Duodenal mucosa (tissue), 2 donors: ENCODE results near the gene FSIP1.

ENCODE experiments used
- H3K27ac ChIP-seq: one replicate; pipeline ENCODE4 v1.7.0; 2013; ENCODE audit warnings: low read depth, low read length
- H3K27me3 ChIP-seq, 2 donors: one replicate each; pipeline ENCODE4 v1.7.0; 2013; ENCODE audit warnings: low read length in 2 of 2, control low read depth in 1 of 2; ENCODE audit not compliant: insufficient read depth in 2 of 2, control insufficient read depth in 1 of 2
- H3K36me3 ChIP-seq, 2 donors: one replicate each; pipeline ENCODE4 v1.7.0; 2013; ENCODE audit warnings: low read length in 2 of 2, control low read depth in 1 of 2; ENCODE audit not compliant: insufficient read depth in 2 of 2, control insufficient read depth in 1 of 2
- H3K4me1 ChIP-seq, 2 donors: one replicate each; pipeline ENCODE4 v1.7.0; 2013; ENCODE audit warnings: low read length in 2 of 2, control low read depth in 1 of 2; ENCODE audit not compliant: insufficient read depth in 2 of 2, control insufficient read depth in 1 of 2
- H3K4me3 ChIP-seq, 2 donors: one replicate each; pipeline ENCODE4 v1.7.0; 2013; ENCODE audit warnings: low read length in 2 of 2, low read depth in 1 of 2
- H3K9ac ChIP-seq, 2 donors: one replicate each; pipeline ENCODE4 v1.7.0; 2013; ENCODE audit warnings: low read length in 2 of 2, low read depth in 1 of 2
- H3K9me3 ChIP-seq, 2 donors: one replicate each; pipeline ENCODE4 v1.7.0; 2013; ENCODE audit warnings: low read length in 2 of 2, control low read depth in 1 of 2; ENCODE audit not compliant: control insufficient read depth in 1 of 2

FSIP1 gene

DNA sequence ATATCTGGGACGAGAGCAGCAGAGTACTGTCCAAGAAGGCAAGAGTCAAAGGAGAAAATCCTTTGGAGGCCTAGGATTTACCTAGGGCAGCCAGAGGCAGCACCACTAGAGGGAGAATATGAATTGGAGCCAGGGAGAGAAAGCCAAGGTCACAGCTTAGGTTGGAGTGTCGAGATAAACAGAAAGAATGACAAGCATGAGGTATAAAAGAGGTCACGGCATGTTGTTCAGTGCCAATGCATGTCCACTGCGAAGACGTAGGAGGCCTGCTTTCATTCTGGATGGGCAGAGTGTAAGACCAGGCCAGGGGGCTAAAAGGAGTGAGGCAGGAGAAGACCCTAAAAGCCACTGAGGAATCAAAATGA lies 154.5 kb downstream of the FSIP1 start:
- Histone ChIP-seq H3K36me3 (no peaks in the 10 kb centered on the region), H3K27ac (no peak overlapping the region), H3K27me3 (no peaks in the 10 kb centered on the region), H3K4me3 (no peak overlapping the region), H3K9me3 (no peaks in the 10 kb centered on the region), H3K9ac (no peak overlapping the region), H3K4me1 (peaks cover 22 to 27% of the 10 kb centered on the region in 2 donors)

DNA sequence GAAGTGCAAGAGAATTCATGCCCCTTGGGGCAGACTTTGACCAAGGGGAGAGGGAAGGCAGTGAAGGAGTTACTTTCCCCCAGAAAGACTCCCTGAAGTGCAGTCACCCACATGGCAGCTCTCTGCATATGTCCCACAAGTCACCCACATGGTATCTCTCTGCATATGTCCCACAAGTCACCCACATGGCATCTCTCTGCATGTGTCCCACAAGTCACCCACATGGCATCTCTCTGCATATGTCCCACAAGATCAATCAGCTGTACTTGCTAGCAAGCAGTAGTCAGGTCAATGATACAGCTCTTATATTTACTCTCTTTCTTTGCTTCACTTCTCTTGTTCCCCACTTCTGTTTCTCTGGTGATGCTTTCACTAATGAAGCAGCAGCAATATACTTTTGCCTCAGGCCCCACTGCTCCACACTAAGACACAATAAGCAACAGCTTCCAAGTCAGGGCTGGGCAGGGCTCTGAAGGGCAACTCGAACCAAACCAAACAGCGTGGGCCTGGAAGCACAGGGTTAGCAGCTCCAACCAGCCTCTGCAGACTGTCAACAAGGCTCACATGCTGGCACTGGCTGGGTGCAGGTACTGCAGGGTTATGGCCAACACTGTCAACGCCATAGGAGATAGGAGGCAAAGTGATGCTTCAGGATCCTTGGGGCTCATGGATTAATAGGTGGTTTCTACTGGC lies 155.0 kb downstream of the FSIP1 start:
- Histone ChIP-seq H3K27ac (no peak overlapping the region), H3K27me3 (no peaks in the 10 kb centered on the region), H3K9ac (no peak overlapping the region), H3K4me1 (peaks cover 26 to 27% of the 10 kb centered on the region in 2 donors), H3K9me3 (no peaks in the 10 kb centered on the region), H3K36me3 (no peaks in the 10 kb centered on the region), H3K4me3 (no peak overlapping the region)

DNA sequence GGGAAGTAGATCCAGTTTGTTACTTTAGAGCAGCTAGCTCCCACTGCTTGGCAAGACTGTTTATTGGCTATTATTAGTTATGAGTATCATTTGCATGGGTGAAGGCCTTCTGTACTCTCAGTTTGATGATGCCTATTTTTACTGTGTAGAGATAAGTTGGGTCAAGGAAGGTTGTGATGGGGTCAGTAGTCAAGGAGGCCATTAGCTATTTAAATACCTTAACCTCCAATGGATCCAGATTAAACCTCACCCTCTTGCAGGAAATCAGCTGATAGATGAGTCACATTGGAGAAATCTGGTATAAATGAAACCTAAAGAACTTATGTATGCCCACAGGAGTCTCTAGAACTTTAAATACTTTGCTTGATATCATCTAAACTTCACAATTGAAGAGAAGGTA lies 156.8 kb downstream of the FSIP1 start:
- no peak overlapping the region for H3K9ac ChIP-seq
- H3K4me3 ChIP-seq = no peak overlapping the region
- H3K27me3 ChIP-seq = no peaks in the 10 kb centered on the region
- no peaks in the 10 kb centered on the region for H3K36me3 ChIP-seq
- no peak overlapping the region for H3K27ac ChIP-seq
- peaks cover 26 to 27% of the 10 kb centered on the region in 2 donors for H3K4me1 ChIP-seq
- H3K9me3 ChIP-seq = no peaks in the 10 kb centered on the region

DNA sequence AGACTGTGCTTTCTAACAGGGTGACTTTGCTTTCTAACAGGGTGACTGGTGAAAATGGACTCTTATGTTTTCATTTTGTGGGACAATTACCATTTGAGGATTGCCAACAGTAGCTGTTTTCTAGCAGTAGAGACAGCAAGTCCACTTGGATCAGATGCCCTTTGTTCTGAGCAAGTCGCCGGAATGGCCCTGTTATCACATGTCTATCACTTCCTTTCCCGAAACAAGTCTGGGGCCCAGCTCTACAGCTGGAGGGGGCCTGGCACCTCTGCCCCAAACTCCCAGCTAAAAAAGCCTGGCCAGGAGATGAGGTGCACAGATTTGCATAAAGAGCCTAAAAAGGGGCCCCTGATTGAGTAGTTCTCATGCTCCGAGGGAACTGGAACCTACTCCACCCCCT lies 157.2 kb downstream of the FSIP1 start:
- H3K4me3 ChIP-seq = no peak overlapping the region
- no peaks in the 10 kb centered on the region for H3K27me3 ChIP-seq
- H3K36me3 ChIP-seq = no peaks in the 10 kb centered on the region
- peaks cover 26 to 27% of the 10 kb centered on the region in 2 donors for H3K4me1 ChIP-seq
- H3K9ac ChIP-seq = no peak overlapping the region
- H3K27ac ChIP-seq = peak overlapping the region; percentile 64
- H3K9me3 ChIP-seq = no peaks in the 10 kb centered on the region

DNA sequence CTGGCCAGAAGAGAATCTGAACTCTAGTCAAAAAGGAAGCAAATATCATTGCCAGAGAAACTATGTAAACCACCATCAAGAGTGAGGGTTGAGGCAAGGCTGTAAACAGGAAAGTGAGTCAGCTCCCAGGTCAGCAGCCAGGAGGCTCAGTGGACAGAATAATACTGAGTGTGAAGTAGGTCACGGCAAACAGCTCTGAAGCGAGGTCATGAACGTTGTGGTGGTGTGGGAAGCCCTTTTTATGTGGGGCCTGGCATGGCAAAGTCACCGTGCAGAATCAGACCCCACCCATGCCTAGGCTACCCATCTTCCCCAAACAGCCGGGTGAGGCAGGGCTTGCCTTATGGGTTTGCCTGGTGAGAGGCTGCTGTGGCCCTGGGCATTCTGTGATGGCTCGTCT lies 157.8 kb downstream of the FSIP1 start:
- Histone ChIP-seq H3K9ac (peak overlapping the region; percentile 1 to 15), H3K36me3 (no peaks in the 10 kb centered on the region), H3K4me1 (peaks cover 26 to 27% of the 10 kb centered on the region in 2 donors), H3K27ac (peak overlapping the region; percentile 64), H3K9me3 (no peaks in the 10 kb centered on the region), H3K4me3 (no peak overlapping the region), H3K27me3 (no peaks in the 10 kb centered on the region)

DNA sequence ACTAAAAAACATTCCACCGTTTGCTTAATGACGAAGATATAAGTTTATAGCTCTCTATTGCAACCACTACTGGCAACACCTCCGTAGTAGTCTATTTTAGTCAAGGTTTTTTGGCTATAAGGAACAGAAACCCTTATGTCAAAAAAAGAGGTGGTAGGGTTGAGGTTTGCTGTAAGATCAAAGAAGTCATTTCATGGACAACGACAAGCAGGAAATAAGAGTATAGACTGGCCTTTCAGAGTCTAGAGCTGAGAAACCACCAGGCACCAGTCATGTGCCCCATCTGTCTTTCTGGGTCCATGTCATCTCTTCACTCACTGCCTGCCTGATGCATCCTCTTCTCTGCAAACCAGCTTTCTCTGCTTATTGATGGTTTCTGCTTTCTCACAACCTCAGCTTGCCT lies 159.1 kb downstream of the FSIP1 start:
- Histone ChIP-seq H3K9me3 (no peaks in the 10 kb centered on the region), H3K4me1 (peaks cover 17 to 19% of the 10 kb centered on the region in 2 donors), H3K27me3 (no peaks in the 10 kb centered on the region), H3K9ac (no peak overlapping the region), H3K27ac (no peak overlapping the region), H3K4me3 (no peak overlapping the region), H3K36me3 (no peaks in the 10 kb centered on the region)

DNA sequence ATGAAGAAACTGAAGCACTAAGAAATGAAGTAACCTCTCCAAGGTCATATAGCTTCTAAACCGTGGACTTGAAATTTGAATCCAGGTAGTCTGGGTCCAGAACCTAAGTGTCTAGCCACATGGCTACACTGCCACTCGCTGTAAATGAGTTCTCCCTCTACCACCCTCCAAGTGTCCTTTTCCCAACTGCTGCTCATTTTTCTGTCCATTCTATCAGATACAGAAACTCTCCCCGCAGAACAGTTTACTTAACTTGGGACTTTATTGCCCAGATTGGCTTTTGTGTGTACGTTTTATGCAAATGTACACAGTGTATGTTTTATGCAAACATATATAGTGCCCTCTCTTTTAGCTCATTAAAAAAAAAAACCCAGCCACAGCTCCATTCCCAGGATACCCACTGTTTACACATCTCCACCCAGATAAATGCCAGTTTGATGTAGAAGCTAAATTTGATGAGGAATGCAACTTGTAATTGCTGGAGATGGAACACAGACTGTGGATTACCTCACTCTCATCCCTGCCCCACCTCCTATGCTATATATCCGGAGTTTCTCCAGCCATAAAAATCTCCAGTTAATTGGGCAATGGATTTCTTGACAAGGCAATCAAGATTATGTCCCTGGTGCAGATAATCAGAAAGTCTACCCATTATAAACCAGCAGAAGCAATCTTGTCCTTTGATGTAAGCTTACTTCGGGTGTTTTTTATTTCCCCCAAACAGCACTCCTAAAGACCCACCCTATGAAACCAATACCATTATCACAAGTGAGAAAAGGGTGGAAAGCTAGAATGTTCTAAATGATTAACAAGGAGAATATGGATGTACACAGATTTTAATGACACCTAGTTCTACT lies 159.8 kb downstream of the FSIP1 start:
- Histone ChIP-seq H3K9ac (no peak overlapping the region), H3K4me3 (no peak overlapping the region), H3K27ac (no peak overlapping the region), H3K9me3 (no peaks in the 10 kb centered on the region), H3K27me3 (no peaks in the 10 kb centered on the region), H3K4me1 (peaks cover 10 to 12% of the 10 kb centered on the region in 2 donors), H3K36me3 (no peaks in the 10 kb centered on the region)

DNA sequence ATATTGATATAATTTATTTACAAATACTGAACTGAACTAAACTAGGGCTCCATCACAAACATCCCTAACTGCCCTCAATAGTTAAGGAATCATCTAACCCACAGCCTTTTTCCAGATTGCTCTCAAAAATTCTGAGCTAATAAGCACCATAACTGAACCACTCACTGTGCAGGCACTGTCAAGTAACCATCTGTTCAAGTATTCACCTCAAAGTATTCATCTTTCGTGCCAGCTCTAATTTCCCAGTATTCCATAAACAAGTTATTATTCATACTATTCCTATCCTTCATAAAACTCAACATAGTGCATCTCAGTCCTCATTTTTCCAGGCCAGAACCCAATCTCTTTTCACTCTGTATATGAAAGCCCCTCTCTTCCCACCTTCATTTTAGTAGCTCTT lies 160.7 kb downstream of the FSIP1 start:
- Histone ChIP-seq H3K9ac (no peak overlapping the region), H3K27ac (no peak overlapping the region), H3K4me1 (peaks cover 9 to 10% of the 10 kb centered on the region in 2 donors), H3K36me3 (no peaks in the 10 kb centered on the region), H3K4me3 (no peak overlapping the region), H3K9me3 (no peaks in the 10 kb centered on the region), H3K27me3 (no peaks in the 10 kb centered on the region)

DNA sequence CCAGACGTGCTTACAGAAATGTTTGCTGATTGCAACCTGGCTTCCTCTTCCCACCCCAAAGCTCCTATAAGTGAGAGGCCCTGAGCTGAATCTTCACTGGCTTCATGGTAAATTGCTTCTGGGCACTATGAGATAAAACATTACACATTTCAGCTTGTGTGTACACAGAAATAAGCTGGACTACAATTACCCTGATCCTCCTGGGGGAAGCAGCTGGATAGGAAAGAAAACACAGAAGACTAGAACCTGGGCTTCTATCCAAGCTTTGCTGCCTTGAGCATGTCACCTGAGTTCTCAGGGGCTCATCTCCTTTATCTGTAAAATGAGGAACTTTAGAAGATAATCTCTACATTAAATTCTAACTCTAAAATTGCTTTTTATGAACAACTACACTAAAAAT lies 161.4 kb downstream of the FSIP1 start:
- Histone ChIP-seq H3K9me3 (no peaks in the 10 kb centered on the region), H3K4me1 (peaks cover 9 to 10% of the 10 kb centered on the region in 2 donors), H3K36me3 (no peaks in the 10 kb centered on the region), H3K4me3 (no peak overlapping the region), H3K9ac (no peak overlapping the region), H3K27me3 (no peaks in the 10 kb centered on the region), H3K27ac (no peak overlapping the region)

DNA sequence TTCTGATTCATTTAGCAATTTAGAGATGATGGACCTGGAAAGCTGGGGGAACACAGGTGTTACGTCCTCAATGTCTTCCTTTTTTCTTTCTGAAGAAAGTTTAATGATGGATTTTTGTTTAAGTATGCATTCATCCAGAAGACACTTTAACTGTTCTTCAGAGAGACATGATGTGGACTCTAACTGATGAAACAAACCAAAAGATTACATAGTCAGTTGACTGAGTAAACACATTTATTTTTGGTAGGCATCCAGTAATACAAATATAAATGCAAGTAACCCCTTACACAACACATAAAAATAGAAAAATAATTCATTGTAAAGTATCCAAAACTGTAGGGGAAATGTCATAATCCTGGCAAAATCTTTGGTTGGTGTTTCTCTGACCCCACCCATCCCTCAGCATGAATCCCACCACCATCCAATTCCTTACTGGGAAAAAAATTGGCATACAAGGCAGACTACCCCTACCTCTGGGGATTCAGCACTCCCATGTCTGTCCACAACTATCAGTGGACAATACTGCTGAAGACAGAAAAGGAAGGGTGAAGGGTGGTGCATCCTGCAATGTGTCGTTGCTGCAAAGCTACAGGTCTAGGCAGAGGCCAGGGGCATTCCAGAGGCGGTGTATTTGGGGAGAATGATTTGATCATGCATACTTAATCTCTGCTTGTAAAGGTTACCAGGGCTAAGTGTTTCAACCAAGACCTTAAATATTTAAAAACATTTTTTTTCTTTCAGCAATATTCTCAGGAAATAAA lies 164.4 kb downstream of the FSIP1 start:
- Histone ChIP-seq H3K4me1 (peaks cover 0 to 4% of the 10 kb centered on the region in 2 donors), H3K9me3 (no peaks in the 10 kb centered on the region), H3K4me3 (no peak overlapping the region), H3K9ac (no peak overlapping the region), H3K36me3 (no peaks in the 10 kb centered on the region), H3K27ac (no peak overlapping the region), H3K27me3 (no peaks in the 10 kb centered on the region)
